ENCODE data around the gene ZNF280A.
A peak's percentile ranks its signal among the peaks of the same experiment; 100 is the strongest.

The ZNF280A gene

GRCh38 chr22:22547226-22547625 is 27.2 kb upstream of the ZNF280A start:
- no peak overlapping the region for H3K27ac ChIP-seq (ENCODE audit: low read depth, low read length)
- no peaks in the 10 kb centered on the region for H3K36me3 ChIP-seq (ENCODE audit: control insufficient read depth in 1 of 2, insufficient read depth in 2 of 2, low read length in 2 of 2)
- H4K12ac ChIP-seq (ENCODE audit: low read depth, low read length): no peak overlapping the region
- H3K4me3 ChIP-seq (ENCODE audit: low read depth, low read length): no peak overlapping the region
- H2BK5ac ChIP-seq (ENCODE audit: low read depth, low read length, poor library complexity): no peak overlapping the region
- H3K4me2 ChIP-seq (ENCODE audit: low read length): no peak overlapping the region
- no peak overlapping the region for H4K8ac ChIP-seq (ENCODE audit: low read depth, low read length)
- H3K23ac ChIP-seq (ENCODE audit: low read length): no peak overlapping the region
- H3K4ac ChIP-seq (ENCODE audit: low read depth, low read length): no peak overlapping the region
- H4K91ac ChIP-seq (ENCODE audit: low read depth, low read length): no peak overlapping the region
- peaks cover 5% of the 10 kb centered on the region for H3K27me3 ChIP-seq (ENCODE audit: insufficient read depth, low read length)
- H2BK12ac ChIP-seq (ENCODE audit: low read length): no peak overlapping the region
- H2BK120ac ChIP-seq (ENCODE audit: insufficient read depth, low read length, poor library complexity): no peak overlapping the region
- no peak overlapping the region for H2AK5ac ChIP-seq (ENCODE audit: low read length)
- H3K9ac ChIP-seq (ENCODE audit: low read length): no peak overlapping the region
- peaks cover 26% of the 10 kb centered on the region for H3K9me3 ChIP-seq (ENCODE audit: insufficient read depth, low read depth, low read length)
- H3K14ac ChIP-seq (ENCODE audit: low read length): no peak overlapping the region
- H3K79me2 ChIP-seq (ENCODE audit: control insufficient read depth, insufficient read depth, low read length, poor library complexity): no peaks in the 10 kb centered on the region
- no peak overlapping the region for H3K18ac ChIP-seq (ENCODE audit: low read length)
- no peak for DNase-seq
- no peaks in the 10 kb centered on the region for H3K79me1 ChIP-seq (ENCODE audit: low read length)
- WGBS (ENCODE audit: extremely low coverage, insufficient coverage, insufficient read length): no CpG with 5 or more reads among the region's 3 CpGs
- no peak overlapping the region for H2AFZ ChIP-seq (ENCODE audit: insufficient read depth, low read length, poor library complexity)
- no peaks in the 10 kb centered on the region for H3K4me1 ChIP-seq (ENCODE audit: control insufficient read depth in 1 of 2, insufficient read depth in 2 of 2, low read length in 2 of 2)

- Histone ChIP-seq H3K27ac (ENCODE audit: low read depth, low read length) (no peak overlapping the region), H3K79me1 (ENCODE audit: low read length) (no peaks in the 10 kb centered on the region), H3K4ac (ENCODE audit: low read depth, low read length) (no peak overlapping the region), H4K12ac (ENCODE audit: low read depth, low read length) (no peak overlapping the region), H4K91ac (ENCODE audit: low read depth, low read length) (no peak overlapping the region), H3K18ac (ENCODE audit: low read length) (no peak overlapping the region), H2BK120ac (ENCODE audit: insufficient read depth, low read length, poor library complexity) (no peak overlapping the region), H3K4me2 (ENCODE audit: low read length) (no peak overlapping the region), H3K36me3 (ENCODE audit: control insufficient read depth in 1 of 2, insufficient read depth in 2 of 2, low read length in 2 of 2) (no peaks in the 10 kb centered on the region), H3K9ac (ENCODE audit: low read length) (no peak overlapping the region), H3K14ac (ENCODE audit: low read length) (no peak overlapping the region), H4K8ac (ENCODE audit: low read depth, low read length) (no peak overlapping the region), H2AK5ac (ENCODE audit: low read length) (no peak overlapping the region), H3K4me1 (ENCODE audit: control insufficient read depth in 1 of 2, insufficient read depth in 2 of 2, low read length in 2 of 2) (no peaks in the 10 kb centered on the region), H3K4me3 (ENCODE audit: low read depth, low read length) (no peak overlapping the region), H3K79me2 (ENCODE audit: control insufficient read depth, insufficient read depth, low read length, poor library complexity) (no peaks in the 10 kb centered on the region), H2AFZ (ENCODE audit: insufficient read depth, low read length, poor library complexity) (no peak overlapping the region), H2BK12ac (ENCODE audit: low read length) (no peak overlapping the region), H2BK5ac (ENCODE audit: low read depth, low read length, poor library complexity) (no peak overlapping the region), H3K9me3 (ENCODE audit: insufficient read depth, low read depth, low read length) (peaks cover 30% of the 10 kb centered on the region), H3K27me3 (ENCODE audit: insufficient read depth, low read length) (peaks cover 5% of the 10 kb centered on the region), H3K23ac (ENCODE audit: low read length) (no peak overlapping the region)
- no CpG with 5 or more reads among the region's 5 CpGs for WGBS (ENCODE audit: extremely low coverage, insufficient coverage, insufficient read length)
- peak; percentile 62 to 79 for DNase-seq
Observed at GRCh38 chr22:22546490-22546889, 26.4 kb upstream of the ZNF280A start.

- Histone ChIP-seq H4K91ac (ENCODE audit: low read depth, low read length) (no peak overlapping the region), H2BK120ac (ENCODE audit: insufficient read depth, low read length, poor library complexity) (no peak overlapping the region), H3K4me2 (ENCODE audit: low read length) (no peak overlapping the region), H3K27ac (ENCODE audit: low read depth, low read length) (no peak overlapping the region), H2BK12ac (ENCODE audit: low read length) (no peak overlapping the region), H4K8ac (ENCODE audit: low read depth, low read length) (no peak overlapping the region), H3K79me1 (ENCODE audit: low read length) (no peaks in the 10 kb centered on the region), H2AFZ (ENCODE audit: insufficient read depth, low read length, poor library complexity) (no peak overlapping the region), H3K18ac (ENCODE audit: low read length) (no peak overlapping the region), H3K9ac (ENCODE audit: low read length) (no peak overlapping the region), H3K4me3 (ENCODE audit: low read depth, low read length) (no peak overlapping the region), H2BK5ac (ENCODE audit: low read depth, low read length, poor library complexity) (no peak overlapping the region), H3K4ac (ENCODE audit: low read depth, low read length) (no peak overlapping the region), H3K27me3 (ENCODE audit: insufficient read depth, low read length) (peaks cover 5% of the 10 kb centered on the region), H3K36me3 (ENCODE audit: control insufficient read depth in 1 of 2, insufficient read depth in 2 of 2, low read length in 2 of 2) (no peaks in the 10 kb centered on the region), H4K12ac (ENCODE audit: low read depth, low read length) (no peak overlapping the region), H3K14ac (ENCODE audit: low read length) (no peak overlapping the region), H3K9me3 (ENCODE audit: insufficient read depth, low read depth, low read length) (peaks cover 24% of the 10 kb centered on the region), H3K4me1 (ENCODE audit: control insufficient read depth in 1 of 2, insufficient read depth in 2 of 2, low read length in 2 of 2) (no peaks in the 10 kb centered on the region), H3K23ac (ENCODE audit: low read length) (no peak overlapping the region), H3K79me2 (ENCODE audit: control insufficient read depth, insufficient read depth, low read length, poor library complexity) (no peaks in the 10 kb centered on the region), H2AK5ac (ENCODE audit: low read length) (no peak overlapping the region)
- no peak for DNase-seq
- no CpG with 5 or more reads among the region's 2 CpGs for WGBS (ENCODE audit: extremely low coverage, insufficient coverage, insufficient read length)
Observed at GRCh38 chr22:22545084-22545483, 25.0 kb upstream of the ZNF280A start.

- no peak overlapping the region for H2BK5ac ChIP-seq (ENCODE audit: low read depth, low read length, poor library complexity)
- H3K4me3 ChIP-seq (ENCODE audit: low read depth, low read length): no peak overlapping the region
- no peaks in the 10 kb centered on the region for H3K36me3 ChIP-seq (ENCODE audit: control insufficient read depth in 1 of 2, insufficient read depth in 2 of 2, low read length in 2 of 2)
- H3K18ac ChIP-seq (ENCODE audit: low read length): no peak overlapping the region
- no peak overlapping the region for H4K91ac ChIP-seq (ENCODE audit: low read depth, low read length)
- no peak overlapping the region for H3K9ac ChIP-seq (ENCODE audit: low read length)
- no peak for DNase-seq
- no peak overlapping the region for H3K23ac ChIP-seq (ENCODE audit: low read length)
- peaks cover 12% of the 10 kb centered on the region for H3K9me3 ChIP-seq (ENCODE audit: insufficient read depth, low read depth, low read length)
- no peaks in the 10 kb centered on the region for H3K79me1 ChIP-seq (ENCODE audit: low read length)
- H3K27ac ChIP-seq (ENCODE audit: low read depth, low read length): no peak overlapping the region
- H4K12ac ChIP-seq (ENCODE audit: low read depth, low read length): no peak overlapping the region
- no peak overlapping the region for H2AK5ac ChIP-seq (ENCODE audit: low read length)
- H3K79me2 ChIP-seq (ENCODE audit: control insufficient read depth, insufficient read depth, low read length, poor library complexity): no peaks in the 10 kb centered on the region
- no peak overlapping the region for H2BK12ac ChIP-seq (ENCODE audit: low read length)
- H3K14ac ChIP-seq (ENCODE audit: low read length): no peak overlapping the region
- H3K4me1 ChIP-seq (ENCODE audit: control insufficient read depth in 1 of 2, insufficient read depth in 2 of 2, low read length in 2 of 2): no peaks in the 10 kb centered on the region
- H2AFZ ChIP-seq (ENCODE audit: insufficient read depth, low read length, poor library complexity): no peak overlapping the region
- H3K27me3 ChIP-seq (ENCODE audit: insufficient read depth, low read length): no peaks in the 10 kb centered on the region
- no peak overlapping the region for H2BK120ac ChIP-seq (ENCODE audit: insufficient read depth, low read length, poor library complexity)
- H4K8ac ChIP-seq (ENCODE audit: low read depth, low read length): no peak overlapping the region
- no peak overlapping the region for H3K4ac ChIP-seq (ENCODE audit: low read depth, low read length)
- no peak overlapping the region for H3K4me2 ChIP-seq (ENCODE audit: low read length)
- WGBS (ENCODE audit: extremely low coverage, insufficient coverage, insufficient read length): no CpG with 5 or more reads among the region's 7 CpGs
Observed at GRCh38 chr22:22538226-22538989, 18.3 kb upstream of the ZNF280A start.
